GM21723 (cell line): ENCODE results near the gene ELP4.
"Not testable (repeated sequence)": the region's sequence is repeated elsewhere in the genome, so short reads cannot be mapped to it uniquely, and the experiment has no call there.

ENCODE experiments used
- ATAC-seq: cut with Tn5 transposase; IDR thresholded peaks from one replicate; pipeline ENCODE4 v1.9.1; 2021; ENCODE audit warnings: mild to moderate bottlenecking, moderate library complexity; ENCODE audit not compliant: unreplicated experiment

The ELP4 gene

DNA sequence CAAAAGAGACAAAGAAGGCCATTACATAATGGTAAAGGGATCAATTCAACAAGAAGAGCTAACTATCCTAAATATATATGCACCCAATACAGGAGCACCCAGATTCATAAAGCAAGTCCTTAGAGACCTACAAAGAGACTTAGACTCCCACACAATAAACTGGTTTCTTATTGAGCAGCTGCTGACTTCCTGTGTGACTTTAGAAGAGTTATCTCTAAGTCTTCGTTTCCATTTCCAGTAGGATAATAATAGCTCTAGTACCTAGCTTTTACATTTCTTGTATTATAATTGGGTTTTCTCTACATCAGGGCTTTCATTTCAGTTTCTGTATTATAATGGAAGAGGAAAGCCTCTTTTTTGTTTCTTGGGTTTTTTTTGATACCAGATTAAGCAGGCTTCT, 187.5 kb downstream of the ELP4 start:
- ATAC-seq: peak; percentile 100

DNA sequence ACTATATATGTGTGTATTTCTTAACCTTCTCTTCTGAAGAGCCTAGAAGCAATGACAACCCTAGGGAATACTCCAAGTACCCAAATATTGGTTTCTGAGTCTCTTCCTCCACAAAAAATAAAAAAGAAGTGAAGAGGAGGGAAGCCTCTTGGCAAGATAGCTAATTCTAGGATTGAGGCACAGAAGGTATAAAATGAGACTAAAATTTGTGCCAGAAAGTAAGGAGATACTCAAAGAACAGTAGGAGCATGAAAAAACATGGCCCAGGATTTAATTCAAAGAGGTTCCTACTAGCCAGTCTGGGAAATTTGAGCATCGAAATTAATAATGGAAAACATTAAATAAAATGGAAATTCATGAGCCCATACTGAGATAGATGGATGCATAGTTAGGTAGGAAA, 189.5 kb downstream of the ELP4 start:
- no peak for ATAC-seq

DNA sequence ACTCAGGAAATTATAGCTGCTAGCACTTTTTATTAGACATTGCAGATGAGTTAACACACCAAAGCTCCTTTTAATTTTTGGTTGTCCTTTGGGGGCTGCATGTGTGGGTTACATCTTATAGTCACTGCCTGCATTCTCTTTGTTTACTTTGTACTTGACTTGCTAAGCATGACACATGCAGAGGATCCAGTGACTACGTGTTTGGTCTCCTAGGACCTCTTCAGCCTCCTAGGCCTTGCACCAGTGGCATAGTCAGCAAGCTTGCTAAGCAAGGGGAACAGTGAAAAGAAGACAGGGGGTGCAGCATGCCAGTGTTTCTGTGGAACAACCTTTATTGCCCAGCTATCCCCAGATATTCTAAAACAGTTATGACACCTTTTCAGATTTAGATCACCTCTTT, 193.4 kb downstream of the ELP4 start:
- no peak for ATAC-seq

DNA sequence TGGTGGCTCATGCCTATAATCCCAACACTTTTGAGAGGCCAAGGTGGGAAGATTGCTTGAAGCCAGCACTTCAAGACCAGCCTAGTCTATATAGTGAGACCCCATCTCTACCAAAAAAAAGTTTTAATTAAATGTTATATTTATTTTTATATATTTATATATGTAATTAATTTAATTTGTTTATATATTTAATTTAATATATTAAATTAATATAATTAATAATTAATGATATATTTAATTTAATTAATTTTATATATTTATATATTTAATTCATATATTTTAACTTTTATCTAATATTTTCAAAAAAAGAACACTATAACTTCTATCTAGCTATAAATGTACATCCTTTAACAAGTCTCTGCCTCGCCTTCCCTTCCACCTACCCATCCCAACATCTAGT, 196.8 kb downstream of the ELP4 start:
- ATAC-seq: no peak

DNA sequence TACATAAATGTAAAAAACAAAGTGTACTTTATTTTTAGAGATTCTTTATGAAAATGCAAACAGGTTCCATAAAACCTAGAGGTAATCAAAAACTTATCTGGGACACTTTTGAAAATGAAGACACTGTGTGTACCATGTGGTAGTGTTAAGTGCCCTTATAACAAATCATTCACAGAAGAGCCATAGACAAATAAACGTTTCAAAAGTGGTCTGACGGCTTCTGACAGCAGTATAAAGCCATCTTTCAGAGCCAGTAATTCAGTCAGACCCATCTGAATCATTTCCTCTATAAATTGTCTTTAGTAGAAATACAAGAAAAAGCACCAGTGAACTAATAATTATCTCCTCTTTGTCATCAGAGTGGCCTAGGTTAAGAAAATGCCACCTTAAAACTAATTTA, 201.6 kb downstream of the ELP4 start:
- no peak for ATAC-seq

DNA sequence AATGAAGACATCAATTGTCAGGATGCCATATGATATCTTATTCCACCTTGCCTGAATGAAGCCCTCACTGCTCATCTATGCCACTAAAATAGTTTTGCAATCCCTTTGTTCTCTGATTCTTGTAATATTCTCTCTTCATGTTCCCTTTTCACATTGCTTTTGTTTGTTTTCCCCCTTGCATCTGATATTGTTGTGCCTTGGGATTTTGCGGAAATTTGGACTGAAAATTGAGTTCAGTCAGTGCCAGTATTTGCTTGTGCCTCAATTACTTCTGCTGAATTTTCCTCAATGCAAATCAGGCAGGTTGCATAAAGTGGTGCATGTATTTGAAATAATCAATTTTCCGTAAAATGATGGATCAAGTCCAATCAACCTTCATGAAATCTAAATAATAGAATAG, 203.3 kb downstream of the ELP4 start:
- ATAC-seq: no peak

DNA sequence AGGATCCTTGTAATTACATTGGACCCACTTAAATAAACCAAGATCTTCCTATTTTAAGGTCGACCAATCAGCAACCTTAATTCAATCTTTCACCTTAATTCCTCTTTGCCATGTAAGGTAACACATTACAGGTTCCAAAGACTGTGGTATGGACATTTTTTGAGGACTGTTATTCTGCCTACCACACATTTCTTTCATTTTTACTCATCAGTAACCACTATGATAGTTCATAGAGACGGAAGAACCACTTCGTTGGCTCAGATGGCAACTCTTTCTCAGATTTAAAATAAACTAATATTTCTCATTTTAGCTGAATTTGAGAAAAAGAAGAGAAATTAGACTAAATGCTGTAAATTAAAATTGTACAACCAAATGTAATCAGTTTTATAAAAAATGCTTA, 205.3 kb downstream of the ELP4 start:
- ATAC-seq: no peak

DNA sequence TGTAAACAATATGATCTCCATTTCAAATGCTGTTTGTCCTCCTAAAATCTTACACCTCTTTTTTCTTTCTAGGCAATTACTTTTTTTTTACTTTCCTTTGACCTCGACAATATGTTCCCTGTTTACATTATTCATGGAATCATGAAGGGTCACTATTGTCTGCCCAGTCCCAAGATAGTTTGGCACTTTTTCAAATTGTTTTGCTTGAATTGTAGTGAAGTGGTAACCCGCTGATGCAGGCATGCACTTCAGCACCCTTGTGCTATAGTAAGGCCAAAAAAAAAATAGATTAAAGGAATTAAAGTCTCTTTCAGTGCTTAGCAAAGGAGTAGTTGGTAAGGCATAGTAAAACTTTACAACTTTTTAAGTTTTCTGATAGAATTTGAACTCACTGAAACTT, 210.7 kb downstream of the ELP4 start:
- no peak for ATAC-seq

DNA sequence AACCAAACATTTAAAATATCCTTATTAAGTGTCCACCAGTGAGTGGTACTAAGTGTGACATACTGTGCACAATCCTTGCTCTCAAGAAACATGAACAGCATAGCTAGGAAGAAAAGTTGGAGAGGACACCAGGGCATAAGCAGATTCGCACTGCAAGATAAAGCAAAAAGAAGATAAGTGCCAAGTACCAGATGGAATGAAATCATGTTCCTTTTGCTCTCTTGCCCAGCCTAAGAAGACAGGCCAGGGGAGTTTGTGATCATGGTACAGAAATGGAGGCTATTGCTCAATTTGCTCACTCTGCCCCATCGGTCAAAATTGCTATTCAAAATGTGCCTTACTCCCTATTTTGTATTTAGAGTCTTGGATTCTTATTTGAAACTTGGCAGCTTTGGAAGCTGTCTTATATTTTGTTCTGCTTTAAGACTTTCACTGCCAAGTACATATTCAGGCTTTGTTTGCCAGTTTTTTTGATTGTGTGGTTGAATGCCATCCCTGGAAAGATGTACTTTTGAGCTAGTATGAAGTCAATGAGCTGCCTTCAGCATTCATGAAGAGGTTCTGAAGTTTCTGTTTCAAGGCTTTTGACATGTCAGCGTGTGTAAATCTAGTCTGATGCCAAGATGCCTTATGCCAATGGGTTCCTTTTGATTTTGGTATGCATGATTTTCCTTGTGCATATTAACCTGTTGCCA, 211.3 kb downstream of the ELP4 start:
- ATAC-seq: no peak

DNA sequence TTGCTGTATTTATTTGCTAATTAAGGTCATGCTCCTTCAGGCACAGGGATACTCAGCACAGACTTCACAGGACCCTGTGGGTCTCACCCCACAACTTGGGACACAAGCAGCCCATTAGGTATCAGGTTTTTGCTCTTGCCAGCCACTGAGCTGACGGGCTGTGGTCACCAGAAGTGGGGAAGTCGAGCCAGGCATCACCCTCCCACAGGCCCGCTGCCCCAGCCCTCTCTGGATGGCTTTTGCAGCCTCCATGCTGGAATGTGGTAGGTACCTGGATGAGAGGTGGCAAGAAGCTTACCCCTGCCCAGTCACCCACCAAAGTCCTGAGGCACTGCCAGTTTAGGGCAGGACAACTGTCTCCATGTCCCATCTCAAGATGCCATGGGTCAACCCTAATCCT, 213.2 kb downstream of the ELP4 start:
- ATAC-seq: no peak

DNA sequence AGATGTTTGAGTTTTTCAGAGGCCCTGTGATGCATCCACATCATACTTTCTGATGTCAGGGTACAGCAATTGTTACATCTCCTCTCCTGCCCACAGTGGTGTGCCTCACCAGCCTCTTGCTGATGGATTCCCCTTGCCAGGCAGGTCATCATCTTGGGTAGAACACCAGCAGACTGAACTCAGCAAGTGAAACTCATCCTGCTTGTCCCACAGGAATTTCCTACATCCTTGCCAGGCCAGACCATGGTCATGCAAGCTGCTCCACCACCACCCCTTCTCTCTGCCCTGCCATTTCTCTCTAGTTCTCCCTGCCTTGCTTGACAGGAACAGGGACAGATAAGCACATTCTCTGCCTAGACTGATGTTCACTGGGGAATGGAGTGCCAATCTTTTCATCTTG, 215.6 kb downstream of the ELP4 start:
- no peak for ATAC-seq

DNA sequence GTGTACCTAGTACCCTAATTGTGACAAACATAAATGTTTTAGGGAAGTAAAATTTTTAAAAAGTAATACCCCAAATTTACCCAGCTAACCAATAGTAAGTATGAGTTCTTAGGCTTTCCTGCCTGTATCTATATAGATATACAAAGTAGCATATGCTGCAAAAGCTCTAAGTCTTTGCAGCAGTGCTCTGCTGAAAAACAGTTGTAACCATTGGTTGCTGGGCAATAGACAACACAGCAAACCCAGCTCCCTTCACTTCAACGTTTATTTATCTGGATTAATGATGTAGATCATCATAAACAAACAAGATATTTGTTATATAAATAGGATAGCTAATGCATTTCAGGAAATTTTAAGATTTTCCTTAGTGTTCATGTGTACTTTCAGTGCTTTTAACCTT, 218.9 kb downstream of the ELP4 start:
- no peak for ATAC-seq

DNA sequence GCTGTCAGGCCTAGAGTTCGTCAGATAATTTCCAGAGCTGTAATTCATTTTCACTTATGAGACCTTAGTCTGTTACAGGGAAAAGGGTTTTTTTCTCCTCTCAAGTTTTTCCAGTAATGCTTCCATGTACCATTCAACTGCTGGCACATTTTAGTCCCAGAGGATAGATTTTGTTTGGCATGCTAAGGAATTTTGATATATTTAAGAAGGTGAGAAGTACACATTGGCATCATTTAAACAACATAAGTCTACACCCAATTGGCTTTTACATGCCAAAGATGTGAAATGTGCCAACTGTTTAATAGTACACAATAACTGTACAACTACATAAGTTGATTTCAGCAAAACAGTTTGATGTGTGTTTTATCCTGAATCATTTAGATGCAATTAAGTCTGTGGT, 230.6 kb downstream of the ELP4 start:
- no peak for ATAC-seq

DNA sequence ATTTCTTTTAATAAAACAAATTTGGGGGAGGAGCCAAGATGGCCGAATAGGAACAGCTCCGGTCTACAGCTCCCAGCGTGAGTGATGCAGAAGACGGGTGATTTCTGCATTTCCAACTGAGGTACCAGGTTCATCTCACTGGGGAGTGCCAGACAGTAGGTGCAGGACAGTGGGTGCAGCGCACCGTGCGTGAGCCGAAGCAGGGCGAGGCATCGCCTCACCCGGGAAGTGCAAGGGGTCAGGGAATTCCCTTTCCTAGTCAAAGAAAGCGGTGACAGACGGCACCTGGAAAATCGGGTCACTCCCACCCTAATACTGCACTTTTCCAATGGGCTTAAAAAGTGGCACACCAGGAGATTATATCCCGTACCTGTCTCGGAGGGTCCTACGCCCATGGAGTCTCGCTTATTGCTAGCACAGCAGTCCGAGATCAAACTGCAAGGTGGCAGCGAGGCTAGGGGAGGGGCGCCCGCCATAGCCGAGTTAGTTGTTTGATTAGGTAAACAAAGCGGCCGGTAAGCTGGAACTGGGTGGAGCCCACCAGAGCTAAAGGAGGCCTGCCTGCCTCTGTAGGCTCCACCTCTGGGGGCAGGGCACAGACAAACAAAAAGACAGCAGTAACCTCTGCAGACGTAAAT, 231.3 kb downstream of the ELP4 start:
- ATAC-seq: not testable (repeated sequence)

DNA sequence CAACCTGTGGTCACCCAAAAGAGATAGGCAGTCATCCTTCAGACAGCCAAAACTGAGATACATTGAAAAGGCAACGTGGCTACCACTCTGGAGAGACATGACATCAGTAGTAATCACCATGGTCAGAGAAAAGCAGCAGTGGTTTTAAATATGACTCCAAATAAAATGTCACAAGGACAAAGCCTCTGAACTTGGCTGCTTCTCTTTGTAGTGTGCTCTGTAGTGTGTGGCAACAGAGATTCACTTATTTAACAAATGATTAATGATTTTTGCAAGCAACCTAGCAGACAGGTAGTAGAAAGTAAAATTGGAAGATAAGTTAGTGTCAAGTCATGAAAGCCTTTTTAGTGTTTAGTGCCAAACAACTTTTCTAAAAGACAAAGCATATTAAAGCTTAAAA, 238.0 kb downstream of the ELP4 start:
- no peak for ATAC-seq

DNA sequence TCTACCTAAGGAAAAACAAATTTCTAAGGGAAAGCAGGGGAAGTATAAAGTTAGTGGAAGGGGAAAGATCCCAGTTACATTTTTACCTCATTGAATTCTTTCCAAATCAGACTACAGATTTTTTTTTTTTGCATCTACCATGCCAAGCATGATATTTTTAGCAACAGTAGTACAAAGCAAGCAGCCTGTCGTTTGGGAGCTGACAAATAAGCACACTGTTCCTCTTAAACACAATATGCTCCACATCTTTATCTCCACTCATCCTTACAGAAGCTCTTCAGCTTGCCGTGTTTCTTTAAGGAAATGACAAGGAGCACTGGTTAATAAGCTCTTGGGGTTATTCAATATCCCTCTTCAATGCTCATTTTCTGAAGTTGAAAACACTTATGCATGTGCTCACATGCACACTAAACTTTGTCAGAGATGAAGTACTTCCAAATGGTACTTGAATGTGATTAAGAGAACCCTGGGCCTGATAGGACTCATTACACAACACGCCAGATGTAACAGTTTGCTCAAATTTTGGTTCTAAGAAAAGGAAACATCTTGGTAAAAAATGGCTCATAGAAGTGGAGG, 247.8 kb downstream of the ELP4 start:
- ATAC-seq: no peak

DNA sequence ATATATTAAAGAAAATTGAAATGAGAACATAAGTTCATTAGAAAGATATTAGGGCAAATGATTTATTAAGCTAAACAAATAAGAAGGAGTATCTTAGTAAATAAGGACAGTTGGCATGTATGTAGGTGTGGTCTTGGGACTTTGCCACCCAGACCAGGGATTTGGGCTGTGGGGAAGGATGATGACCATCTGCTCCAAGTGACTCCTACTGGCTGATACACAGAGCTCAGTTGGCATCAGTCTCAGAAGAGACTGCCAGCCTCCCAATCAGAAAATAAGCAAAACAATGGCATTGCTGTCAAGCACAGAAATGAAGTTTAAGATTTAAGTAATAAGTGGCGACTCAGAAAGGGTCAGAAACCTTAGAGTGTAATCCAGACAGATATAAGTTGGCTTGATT, 252.1 kb downstream of the ELP4 start:
- no peak for ATAC-seq

DNA sequence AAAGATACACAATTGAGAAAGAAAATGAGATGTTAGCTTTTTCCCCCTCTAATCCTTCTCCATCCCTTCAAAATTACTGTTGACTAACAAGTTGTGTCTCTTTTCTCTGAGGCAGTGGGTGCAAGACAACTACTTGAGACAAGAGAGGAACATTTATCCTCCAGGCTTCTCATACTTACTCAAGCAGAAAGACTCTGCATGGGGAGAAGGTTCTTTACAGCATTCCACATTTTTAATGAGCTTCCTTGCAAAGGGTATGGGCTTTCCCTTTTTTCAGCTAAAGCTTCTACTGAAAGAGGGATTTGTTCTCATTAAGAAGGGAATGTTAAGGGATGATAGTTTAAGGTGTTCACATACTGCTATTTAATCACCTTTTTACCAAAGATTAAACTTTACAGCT, 253.7 kb downstream of the ELP4 start:
- no peak for ATAC-seq

DNA sequence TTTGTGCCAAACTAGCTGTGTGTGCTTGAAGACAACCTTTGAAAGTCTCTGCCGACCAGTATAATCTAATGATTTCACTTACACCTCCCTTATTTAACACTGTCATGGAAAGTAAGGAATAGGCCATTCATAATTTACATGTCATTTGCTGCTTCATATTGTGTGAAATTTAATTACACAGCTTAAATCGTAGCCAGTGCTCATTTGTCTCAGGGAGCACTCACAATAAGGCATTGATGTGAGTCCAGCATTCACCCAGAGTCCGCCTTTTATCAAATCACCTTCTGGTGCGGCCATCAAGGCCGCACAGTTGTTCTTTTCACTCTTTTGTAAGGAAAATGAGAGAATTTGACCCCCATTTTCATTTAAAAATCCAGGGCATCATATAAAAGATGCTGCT, 254.7 kb downstream of the ELP4 start:
- no peak for ATAC-seq

DNA sequence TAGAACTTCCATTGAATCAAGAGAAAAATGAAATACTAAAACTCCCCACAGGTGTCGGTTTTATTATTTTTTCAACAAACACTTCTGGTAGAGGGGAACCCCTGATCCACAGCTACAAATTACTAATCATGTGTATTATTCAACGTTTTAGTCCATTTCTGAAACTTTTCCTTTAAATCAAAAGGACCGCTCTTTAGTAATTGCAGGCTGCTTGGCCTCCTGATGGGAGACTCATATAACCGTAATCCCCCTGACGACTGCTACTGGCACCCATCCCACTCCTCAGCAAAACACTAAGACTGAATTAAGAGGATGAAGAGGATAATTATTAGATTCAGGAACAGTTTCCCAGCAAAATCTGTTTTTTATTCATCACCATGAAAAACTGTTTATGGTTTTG, 255.2 kb downstream of the ELP4 start:
- ATAC-seq: no peak

DNA sequence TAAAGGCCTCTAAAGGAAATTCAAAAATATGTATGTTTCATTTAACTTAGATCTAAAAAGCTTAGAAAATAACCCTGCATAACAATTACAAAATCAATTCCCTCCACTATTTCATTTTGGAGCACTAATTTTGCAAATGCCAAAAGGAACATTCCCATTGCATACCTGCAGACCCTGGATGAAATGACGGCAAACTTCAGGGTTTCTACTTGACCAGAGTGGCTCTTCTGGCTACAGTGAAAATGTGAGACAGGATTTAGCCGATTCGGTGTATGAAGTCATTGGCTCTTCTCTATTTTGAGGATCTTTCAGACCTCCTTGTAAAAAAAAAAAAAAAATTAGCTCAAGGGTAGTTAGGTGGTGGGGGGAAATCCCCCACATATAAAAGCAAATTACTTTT, 257.5 kb downstream of the ELP4 start:
- no peak for ATAC-seq

DNA sequence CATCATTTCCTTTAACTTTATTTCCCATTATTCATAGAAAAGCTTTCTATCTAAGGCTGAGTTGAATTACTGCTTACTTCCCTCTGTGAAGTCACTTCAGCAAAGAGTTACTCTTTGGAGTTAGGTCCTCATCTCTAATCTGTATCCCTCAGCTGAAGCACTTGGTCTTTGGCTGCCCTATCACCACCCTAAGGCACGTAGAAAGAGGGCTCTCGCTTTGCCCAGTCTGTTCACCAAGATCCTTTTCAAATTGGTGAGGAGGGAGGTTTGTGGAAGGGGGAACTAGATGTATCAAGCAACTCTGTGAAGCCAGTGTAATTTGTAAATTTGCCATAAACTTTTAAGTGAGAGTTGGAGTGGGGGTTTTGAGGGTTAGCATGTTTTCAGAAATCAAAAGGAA, 258.1 kb downstream of the ELP4 start:
- no peak for ATAC-seq
